ENCODE data around the gene UBAP1L.

UBAP1L gene

DNA sequence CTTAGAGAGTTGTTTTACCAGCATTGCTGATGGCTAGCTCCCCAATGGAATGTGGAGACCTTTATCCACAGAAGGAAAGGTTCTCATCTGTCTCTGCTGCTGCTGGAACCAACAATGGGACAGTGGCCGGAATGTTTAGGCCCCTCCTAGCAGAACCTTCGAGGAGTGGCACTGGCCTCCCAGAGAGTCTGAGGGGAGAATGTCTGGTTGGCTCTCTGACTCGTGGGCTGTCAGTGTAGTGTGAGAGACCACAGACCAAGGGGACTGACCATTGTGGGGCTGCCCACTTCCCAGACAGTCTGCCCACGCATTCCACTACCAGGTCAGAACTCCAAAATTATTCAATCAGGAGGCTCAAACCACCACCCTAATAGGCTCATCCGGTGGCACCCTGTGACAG, 52.3 kb downstream of the UBAP1L start:
- DNase-seq (ENCODE audit: low read depth), result no peak

GRCh38 chr15:65062061-65062460, 52.9 kb downstream of the UBAP1L start:
- no peak for DNase-seq (ENCODE audit: low read depth)

DNA sequence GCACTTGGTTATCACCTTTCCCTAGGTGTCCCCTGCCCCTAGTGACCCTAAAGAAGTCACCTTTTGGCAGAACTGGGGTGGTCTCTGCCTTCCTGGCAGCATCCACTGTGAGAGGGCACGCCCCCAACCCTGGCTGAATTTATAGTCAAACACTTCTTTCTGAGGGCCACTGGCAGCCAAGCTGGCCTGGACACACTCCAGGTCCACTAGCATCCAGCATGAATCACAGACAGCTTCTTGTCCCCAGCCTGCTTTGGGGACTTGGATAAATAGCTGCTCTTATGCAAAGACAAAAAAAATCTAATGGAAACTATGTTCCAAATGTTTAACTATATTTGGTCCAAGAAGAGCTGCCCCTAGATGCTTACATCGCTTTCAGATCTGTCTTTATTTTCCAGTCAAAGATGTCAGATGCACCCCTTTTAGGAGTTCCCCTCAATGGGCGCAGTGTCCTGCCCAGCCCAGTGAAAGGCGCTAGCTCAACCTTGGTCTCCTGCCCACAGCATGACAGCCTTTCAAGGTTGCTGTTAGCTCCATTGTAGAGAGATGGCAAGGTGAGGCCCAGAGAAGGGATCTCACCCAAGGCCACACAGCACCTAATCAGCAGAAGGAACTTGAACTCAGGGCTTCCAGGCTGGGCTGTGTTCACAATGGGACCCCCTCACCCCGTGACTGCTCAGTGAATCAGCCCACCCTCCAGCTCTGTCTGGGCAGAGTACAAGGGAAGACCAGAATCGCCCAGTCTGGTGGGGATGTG, 54.2 kb downstream of the UBAP1L start:
- DNase-seq (ENCODE audit: low read depth), result no peak

DNA sequence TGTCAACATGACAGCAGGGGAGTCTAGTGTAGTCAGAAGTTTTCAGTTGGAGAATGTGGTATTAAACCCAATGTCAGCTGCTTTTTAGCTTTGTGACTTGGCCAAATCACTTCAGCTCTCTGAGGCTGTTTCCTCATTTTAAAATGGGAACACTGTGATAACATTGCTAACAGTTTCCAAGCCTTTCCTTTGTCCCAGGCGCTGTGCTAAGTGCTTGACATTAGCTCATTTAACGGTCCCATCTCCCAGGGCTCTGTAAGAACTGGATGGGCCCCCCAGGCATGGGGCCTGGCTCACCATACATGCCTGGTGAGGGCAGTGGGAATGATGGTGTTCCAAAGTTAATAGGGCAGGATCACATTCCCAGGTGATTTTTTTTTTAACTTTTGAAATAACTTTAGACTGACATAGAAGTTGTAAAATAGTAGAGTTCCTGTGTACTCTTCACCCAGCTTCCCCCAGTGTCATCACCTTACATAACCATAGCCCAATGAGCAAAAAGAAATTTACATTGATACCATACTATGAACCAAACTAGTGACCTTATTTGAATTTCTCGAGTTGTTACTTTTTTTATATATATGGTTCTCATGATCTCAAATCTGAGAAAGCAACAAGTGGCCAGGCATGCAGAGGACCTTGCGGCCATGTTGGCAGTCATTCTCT, 54.9 kb downstream of the UBAP1L start:
- DNase-seq (ENCODE audit: low read depth), result no peak

- DNase-seq (ENCODE audit: low read depth), result no peak
Measured at GRCh38 chr15:65059369-65059750, 55.6 kb downstream of the UBAP1L start.

GRCh38 chr15:65058394-65059368, 56.3 kb downstream of the UBAP1L start:
- DNase-seq (ENCODE audit: low read depth), result no peak

GRCh38 chr15:65057549-65057940, 57.5 kb downstream of the UBAP1L start:
- DNase-seq (ENCODE audit: low read depth), result no peak

DNA sequence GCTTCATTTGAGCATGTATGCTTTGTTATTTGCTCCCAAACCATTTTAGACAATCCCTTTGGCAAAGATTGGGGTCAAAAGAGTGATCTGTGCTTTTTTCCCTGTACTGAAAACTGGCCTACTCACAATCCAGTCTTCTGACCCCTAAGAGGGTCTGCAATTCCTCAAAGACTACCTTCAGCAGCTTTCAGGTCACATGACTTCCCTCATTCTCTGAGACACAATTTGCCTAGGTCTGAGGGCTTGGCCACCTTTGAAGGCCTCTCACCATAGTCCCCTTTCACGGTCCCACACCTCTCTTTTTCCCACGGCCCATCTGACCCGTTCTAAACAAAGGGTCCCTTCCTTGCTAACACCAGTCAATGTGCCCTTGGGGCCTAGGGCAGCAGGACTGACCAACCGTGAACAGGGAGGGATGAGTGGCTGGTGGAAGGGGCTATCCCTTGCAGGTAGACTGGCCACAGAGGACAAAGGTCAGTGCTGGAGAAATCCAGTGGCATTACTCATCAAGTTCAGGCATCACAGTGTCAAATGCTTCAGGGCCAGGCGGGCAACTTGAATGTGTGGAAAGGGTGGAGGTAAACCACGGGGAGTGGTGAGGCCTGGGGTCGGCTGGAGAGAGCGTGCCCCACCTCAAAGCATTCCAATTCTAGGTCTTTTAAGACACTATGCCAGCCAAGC, 58.0 kb downstream of the UBAP1L start:
- DNase-seq (ENCODE audit: low read depth), result peak; percentile 38

- no peak for DNase-seq (ENCODE audit: low read depth)
Measured at GRCh38 chr15:65056106-65056505, 58.9 kb downstream of the UBAP1L start.

DNA sequence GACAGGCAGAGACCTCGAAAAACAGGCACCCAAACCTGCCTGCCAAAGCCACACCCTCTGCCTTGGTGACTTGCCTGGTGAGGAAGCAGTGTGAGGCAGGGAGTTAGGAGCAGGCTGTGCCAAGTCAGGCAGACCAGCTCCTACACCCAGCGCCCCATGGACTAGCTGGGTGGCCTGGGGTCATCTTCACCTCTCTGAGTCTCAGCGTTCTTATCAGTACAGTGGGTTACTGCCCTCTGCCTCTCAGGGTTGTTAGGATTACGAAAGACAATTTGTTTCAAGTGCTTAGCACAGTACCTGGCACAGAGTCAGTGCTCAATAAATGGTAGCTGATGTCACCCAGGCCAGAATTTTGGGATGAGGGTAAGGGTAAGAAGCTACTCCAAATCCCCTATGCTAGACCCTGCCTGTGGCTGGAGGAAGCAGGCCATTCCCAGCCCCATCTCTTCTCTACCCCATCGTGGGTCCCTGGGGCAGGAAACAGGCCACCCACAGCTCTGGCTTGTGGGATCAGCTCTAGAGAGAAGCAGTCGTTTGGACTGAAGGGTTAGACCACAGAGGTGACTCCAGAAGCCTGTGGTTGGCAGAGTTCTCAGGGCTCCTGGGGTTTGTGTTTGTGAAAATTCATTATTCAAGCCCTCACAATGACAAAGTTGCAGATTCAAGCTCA, 59.7 kb downstream of the UBAP1L start:
- DNase-seq (ENCODE audit: low read depth), result peak; percentile 58

DNA sequence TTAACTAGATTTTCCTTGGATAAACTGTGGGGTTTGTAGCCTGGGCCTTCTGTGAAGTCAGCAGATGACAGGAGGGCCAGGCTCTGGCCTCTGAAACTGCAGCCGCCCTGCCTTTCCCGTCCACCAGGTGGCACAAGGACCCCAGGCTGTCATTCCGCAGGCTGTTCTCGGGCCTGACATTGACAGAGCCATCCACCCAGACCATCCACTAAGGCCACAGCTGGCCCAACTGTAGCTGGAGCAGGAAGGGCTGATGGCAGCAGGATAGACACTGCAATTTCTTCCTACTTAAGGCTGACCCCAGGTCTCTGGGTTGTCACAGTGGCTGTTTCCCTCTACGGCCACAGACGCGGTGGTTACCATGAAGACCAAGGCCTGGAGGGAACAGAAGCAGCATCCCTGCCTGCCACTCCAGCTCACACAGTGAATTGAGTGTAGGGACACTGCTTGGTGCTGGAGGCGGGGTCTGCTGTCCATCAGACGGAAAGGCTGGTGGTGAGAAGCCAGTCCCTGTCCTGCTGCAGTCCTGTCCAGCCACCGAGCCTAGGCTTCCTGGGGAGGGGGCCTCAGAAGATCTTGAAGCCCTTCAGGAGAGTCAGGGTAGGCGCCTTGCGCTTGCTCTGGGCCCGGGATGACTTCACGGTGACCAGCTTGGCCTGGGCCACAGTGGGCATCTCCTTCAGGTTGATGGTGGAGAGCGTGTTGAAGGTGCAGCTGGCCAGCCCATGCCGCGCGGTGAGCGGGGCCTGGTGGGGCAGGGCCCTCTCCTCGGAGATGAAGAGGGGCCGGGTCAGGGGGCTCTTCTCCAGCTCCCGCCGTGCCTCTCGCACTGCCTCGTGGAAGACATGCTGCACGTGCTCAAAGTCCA, 60.4 kb downstream of the UBAP1L start:
- DNase-seq (ENCODE audit: low read depth), result peak; percentile 51

DNA sequence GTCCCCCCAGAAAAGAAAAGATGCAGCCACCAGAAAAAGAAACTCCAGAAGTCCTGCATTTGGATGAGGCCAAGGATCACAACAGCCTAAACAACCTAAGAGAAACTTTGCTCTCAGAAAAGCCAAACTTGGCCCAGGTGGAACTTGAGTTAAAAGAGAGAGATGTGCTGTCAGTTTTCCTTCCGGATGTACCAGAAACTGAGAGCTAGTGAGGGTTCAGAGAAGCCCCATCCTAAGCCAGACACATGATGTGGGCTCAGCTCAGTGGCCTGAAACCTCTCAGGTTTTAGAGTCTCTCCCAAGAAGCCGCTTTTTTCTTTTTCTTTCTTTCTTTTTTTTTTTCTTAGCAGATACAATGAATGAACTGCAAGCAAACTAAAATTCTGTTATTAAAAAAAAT, 62.0 kb downstream of the UBAP1L start:
- no peak for DNase-seq (ENCODE audit: low read depth)

DNA sequence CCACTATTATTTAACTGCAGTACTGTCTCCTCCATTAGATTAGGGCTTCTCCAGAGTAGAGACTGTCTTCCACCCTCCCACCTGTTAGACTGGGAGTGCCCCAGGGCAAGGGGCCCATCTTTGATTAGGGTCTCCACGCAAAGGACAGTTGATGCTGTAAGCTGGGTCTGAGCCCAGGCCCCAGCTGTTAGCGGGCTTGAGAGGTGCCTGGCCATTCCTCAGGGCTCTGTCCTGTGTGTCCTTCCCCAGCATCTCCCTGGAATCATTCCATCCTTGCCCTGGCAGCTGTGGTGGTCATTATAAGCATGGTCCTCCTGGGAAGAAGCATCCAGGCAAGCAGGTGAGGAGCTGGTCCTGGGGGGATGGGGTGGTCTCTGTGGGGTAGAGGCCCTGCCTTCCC, 63.7 kb downstream of the UBAP1L start:
- DNase-seq (ENCODE audit: low read depth), result no peak

GRCh38 chr15:65050270-65050669, 64.7 kb downstream of the UBAP1L start:
- DNase-seq (ENCODE audit: low read depth), result no peak

GRCh38 chr15:65049418-65049840, 65.6 kb downstream of the UBAP1L start:
- peak; percentile 93 for DNase-seq (ENCODE audit: low read depth)

DNA sequence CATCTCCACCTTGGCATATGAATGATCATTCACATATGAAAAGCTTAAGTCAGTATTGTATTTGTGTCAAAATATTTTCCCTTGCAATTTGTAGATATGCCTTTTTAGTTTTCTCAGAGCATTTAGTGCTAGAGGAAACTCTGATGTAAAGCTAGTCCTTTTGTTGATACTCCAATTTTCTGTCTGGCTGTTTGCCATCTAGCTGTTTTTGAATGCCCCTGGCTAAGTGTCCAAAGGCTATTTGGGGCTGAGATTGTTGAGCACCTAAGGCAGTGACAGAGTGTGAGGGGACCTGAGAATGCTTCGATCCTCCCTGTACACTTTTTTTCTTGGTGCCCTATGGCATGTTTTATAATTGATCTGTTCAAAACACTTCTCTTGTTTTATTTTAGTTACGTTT, 66.8 kb downstream of the UBAP1L start:
- no peak for DNase-seq (ENCODE audit: low read depth)

GRCh38 chr15:65044724-65045481, 70.1 kb downstream of the UBAP1L start, which contains the start of gene SLC51B:
Gene SLC51B (plus strand): TSS chr15:65045387. CDS start chr15:65050005, 4,618 bp downstream.
- DNase-seq (ENCODE audit: low read depth), result no peak

- peak; percentile 76 for DNase-seq (ENCODE audit: low read depth)
Measured at GRCh38 chr15:65044218-65044617, 70.8 kb downstream of the UBAP1L start.

DNA sequence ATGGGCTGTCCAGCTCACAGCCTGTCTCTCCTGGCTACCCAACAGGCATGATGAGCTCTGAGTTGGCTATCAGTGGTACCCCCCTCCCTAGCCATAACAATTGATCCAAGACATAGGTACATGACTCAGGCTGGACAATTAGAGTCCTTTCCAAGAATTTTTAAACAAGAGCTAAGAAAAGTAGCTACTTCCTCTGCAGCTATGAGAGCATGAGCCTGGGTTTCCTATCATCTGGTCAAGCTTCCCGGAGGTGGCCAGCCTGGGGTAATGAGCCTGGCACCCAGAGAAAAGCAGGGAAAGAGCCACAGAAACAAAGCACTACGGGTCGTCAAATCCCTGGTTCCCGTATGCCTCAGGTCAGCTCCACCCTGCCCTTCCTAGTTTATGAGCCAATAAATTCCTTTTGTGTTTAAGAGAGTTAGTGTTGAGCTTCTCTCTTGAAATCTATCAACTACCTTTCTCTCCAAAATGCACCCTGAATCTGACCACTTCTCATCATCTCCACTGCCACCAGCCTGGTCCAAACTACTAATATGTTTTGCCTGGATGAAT, 72.1 kb downstream of the UBAP1L start:
- no peak for DNase-seq (ENCODE audit: low read depth)
